HG03354 (cell line): ENCODE results near the gene PRR33.
"Not testable (repeated sequence)": the region's sequence is repeated elsewhere in the genome, so short reads cannot be mapped to it uniquely, and the experiment has no call there.

Source experiments
- ATAC-seq: cut with Tn5 transposase; IDR thresholded peaks from one replicate; pipeline ENCODE4 v1.9.1; 2021; ENCODE audit warnings: mild to moderate bottlenecking; ENCODE audit not compliant: unreplicated experiment, poor library complexity, severe bottlenecking

PRR33 gene

DNA sequence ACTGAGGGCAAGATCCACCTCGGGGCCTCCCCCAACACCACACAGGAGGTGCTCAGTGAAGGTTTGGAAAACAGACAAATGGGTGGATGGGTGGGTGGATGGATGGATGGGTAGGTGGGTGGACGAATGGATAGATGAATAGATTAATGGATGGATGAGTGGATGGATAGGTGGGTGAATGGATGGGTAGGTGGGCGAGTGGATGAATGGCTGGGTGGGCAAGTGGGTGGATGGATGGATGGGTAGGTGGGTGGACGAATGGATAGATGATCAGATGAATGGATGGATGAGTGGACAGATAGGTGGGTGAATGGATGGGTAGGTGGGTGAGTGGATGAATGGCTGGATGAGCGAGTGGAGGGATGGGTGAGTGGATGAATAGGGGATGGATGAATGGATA lies 863 bp upstream of the PRR33 start:
- ATAC-seq, result no peak

DNA sequence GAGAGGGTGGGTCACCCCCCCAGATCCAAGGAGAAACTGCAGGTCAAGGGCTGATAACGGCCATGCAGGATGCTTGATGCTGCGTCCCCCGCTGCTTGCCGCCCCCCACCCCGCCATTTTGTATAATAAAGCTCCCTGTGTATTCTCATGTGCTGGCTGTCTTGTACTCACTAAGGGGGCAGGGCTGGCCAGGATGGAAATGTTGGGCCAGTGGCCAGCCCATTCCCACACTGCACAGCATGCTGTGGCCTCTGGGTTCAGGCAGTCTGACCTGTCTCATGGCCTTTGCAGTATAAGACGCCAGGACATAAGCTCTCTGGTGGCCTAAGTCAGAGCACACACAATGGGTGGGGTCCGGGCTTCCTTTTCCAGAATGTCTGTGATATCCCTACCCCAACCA lies 421 bp upstream of the PRR33 start:
- ATAC-seq, result no peak

DNA sequence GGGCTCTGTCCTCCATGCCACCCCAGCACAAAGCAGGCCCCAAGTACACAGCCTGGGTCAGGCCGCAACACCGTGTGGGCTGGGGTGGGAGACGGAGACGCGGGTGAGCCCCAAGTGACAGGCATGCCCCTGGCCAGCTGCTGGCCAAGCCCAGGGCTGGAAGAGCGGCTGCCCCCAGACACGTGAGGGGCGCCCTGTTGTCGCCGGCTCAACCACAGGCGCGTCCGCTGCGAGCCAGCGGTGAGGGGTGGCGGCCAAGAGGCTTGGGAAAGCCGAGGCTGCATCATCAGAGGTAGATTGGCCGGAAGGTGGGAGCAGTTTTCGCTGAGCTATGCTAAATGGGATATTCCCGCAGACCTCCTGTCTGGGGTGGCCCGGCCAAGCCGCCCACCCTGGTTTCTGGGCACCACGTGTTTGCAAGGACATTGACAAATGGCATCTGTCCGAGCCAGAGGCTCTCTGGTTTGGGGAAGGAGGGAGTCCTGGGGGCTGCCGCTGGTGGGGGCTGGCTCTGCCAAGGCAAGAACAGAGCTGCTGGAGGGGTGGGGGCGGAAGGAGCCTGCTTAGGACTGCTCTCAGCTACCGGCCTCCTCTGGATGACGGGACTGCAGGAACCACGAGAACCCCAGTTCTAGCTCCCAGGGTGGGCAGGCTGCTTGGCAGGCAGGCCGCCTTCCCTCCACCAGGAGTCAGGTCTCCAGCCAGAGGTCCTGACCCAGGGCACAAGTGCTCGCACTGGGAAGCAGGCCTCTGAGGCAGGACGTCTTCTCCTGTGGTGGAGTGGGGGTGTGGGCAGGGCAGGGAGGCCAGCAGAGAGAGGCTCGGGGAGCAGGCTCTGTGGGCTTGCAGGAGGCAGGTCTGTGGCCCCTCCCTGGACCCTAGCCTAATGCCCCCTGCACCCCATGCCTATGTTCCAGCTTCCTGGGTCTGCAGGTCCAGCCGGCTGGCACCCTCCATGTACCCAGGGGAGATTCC lies 552 bp downstream of the PRR33 start:
- ATAC-seq, result no peak

DNA sequence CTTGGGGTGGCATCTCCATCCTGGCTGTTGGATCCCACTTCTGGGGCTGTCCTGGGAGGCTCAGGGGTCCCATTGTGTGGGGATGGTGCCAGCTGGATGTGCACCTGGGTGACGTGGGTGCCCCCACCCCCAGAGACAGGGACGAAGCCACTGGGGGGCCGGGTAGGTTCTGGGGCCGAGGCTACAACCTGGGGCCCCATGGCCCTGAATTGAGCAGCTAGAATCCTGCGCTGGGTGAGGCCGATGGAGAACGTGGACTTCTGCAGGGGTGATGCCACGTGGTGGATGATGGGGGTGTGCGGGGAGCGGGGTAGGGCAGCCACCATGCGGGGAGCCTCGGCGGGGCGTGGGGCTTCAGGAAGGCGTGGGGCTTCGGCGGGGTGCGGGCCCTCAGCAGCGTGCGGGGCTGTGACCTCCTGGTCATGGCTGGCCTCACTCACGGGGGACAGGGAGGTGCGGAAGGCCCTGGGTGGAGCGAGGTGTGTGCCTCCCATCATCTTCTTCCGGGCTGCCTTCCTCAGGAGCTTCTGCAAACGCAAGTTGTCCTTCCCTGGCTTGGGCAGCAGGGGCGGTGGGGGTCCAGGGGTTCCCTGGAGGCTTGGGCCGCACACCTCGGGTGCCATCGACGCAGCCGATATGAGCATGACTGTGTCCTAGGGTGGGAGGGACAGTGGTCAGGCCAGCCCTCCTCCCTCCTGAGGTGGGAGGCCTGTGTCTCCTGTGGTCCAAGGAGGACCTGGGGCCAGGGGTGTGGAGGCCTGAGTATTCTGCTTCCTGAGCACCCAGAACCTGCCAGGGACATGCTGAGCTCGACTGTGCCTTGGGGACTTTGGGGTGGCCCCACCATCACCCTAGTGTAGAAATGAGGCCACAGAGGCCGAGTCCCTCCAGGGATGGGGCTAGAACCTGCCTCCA lies 1.5 kb downstream of the PRR33 start:
- no peak for ATAC-seq

DNA sequence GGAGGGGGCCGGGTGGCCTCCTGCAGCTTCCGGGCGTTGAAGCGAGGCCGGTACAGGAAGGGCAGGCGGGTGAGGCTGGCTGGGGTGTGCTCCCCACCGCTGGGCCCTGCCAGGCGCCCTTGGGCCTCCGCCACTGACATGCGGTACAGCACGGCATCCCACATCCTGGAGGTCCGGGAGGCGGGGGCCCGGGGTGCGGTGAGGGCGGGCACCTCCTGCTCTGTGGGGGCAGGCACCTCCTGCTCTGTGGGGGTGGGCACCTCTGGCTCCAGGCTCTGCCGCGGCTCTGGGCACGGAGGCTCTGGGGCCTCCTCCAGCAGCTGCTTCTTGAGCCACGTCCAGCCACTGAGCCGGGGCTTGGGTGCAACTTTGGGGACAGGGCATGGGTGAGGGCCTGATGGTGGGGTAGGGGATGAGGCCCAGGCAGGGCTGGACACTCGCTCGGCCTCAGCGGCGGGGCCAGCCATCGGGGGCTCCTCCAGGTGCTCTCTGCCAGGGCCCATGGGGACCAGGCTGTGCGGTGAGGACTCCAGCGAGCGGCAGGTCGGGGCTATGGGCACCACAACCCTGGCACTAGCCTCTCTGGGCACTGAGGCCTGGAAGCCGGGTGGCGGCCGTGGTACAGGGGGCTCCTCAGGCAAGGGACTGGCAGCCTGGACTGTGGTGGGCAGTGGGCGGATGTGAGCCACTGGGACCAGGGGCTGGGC lies 2.3 kb downstream of the PRR33 start:
- no peak for ATAC-seq

DNA sequence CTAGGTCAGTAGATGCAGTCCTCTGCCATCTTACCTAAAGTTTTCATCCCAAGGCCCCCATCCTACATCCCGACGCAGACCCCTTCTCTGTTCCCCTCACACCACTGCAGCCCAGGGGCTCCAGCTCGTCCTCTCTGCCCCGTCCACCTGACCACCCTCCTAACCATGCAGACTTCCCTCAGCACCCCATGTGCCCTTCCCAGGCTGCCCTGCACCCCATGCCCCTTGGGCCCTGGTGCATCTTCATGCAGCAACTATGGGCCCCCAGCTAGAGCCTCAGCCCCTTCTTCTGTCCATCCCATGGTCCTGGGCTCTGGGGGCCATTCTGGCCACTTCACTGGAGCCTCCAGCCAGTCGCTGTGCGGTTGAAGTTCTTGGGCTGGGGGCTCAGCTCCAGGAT lies 2.9 kb downstream of the PRR33 start:
- ATAC-seq, result no peak

DNA sequence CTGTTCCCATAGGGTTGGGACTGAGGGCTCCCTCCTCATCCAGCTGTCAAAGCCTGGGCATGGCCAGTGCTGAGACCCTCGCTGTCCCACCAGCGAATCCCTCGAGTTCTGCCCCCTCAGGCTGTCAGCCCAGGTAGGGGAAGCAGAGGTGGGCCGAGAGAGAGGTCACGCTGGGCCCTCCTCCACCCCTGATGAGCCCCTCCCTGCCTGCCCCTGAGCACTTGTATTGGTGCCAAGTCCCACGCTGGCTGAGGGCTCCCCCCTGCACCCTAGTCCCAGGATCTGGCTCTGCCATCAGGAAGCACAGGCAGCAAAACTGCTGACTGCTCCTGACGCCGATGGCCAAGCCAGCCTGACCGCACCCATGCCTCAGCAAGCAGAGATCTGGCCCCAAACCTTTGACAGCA lies 3.3 kb downstream of the PRR33 start:
- no peak for ATAC-seq

DNA sequence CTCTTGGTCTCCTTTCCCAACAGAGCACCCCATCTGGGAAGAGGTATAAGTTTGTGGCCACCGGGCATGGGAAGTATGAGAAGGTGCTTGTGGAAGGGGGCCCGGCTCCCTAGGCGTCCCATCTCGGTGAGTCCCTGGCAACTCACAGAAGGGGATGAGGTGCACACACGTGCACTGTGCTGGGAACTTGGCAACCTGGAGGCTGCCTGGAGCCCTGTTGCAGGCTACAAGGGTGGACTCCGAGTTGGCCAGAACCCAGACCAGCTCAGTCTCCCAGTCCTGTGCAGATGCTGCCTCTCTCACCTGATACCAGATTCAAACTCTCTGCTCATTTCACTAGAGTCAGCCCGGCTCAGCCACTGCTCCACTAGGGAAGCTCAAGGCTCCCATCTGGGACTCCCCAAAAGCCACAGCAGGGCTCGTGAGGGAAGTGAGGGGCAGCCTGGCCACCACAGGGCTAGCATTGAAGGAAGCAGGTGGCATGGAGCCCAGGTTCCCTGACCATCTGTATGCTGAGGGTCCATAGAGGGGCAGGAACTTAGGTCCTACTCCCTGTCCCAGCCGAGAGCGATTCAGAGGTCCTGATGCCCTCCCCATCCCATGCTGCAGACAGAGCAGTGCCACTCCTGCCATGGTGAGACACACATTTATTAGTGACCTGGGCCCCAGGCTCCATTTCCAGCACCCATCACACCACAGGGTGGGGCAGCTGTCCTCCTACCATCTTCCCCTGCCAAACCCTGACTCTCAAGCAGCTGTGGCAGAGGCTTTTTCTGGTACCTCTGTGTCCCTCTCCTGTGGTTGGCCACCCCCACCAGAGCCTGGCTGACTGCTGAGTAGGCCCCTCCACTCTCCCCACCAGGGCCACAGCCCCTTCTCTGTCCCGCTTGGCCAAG lies 4.0 kb downstream of the PRR33 start:
- no peak for ATAC-seq

DNA sequence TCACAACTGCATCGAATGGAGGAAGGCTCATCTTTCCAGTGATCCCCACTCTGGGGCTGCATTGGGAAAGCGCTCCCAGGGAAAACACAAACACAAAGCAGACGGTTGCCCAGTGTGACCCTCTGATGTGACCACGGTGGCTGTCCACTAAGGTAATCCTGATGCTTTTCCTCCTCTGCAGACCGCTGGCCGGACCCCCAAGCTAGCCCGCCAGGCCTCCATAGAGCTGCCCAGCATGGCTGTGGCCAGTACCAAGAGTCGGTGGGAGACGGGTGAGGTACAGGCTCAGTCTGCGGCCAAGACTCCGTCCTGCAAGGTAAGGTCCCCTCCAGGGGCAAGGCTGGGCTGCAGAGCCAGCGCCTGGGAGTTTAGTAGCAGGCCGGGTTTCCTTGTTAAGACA lies 5.1 kb downstream of the PRR33 start:
- ATAC-seq, result not testable (repeated sequence)

DNA sequence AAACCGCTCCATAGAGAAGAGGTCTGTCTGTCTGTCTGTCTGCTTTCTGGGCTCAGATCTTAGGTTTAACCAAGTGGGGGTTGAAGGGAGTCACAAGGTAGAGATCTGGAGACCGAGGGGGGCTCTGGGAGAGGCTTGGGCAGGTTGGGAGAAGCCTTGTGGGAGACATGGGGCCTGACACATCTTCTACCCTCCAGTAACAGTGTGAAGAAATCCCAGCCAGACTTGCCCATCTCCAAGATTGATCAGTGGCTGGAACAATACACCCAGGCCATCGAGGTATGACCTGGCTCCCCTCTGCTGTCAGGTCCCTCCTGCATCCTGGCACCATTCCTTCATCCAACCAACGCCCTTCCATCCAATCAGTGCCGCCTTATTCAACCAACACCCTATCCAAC lies 7.4 kb downstream of the PRR33 start:
- ATAC-seq, result no peak

DNA sequence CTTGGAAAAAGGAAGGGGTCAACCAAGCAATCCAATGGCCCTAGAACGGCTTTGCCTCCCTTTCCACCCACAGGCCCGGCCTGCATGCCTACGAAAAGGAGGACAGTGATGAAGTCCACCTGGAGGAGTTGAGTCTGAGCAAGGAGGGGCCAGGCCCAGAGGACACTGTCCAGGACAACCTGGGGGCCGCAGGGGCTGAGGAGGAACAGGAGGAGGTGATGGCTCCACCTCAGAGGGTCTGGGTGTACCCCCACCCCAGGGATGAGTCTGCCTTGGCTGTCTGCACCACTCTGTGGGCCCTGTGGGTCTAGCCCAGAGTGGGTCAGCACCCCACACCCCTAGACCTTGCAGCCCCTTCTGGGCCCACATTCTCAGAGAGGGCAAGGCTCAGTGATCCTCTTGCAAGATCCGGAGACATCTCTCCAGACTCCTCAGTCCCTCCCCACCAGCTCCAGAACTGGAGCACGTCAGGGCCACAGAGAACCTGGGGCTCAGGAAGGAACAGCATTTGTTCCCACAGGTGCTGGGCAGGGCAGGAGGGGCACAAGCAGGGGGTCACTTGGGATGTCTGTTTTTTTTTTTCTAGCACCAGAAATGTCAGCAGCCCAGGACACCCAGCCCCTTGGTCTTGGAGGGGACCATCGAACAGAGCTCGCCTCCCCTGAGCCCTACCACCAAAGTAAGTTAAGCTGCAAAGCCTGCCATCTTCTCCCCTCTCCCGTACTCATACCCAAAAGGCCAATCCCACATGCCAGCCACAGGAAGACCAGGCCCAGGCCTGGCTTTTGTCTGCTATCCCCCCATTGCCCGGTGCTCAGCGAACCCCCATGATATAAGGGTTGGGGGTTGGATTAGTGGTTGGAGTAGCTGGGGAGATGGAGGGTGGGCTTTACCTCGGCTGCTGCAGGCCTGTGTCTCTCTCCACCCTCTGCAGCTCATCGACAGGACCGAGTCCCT lies 8.1 kb downstream of the PRR33 start:
- ATAC-seq, result no peak

DNA sequence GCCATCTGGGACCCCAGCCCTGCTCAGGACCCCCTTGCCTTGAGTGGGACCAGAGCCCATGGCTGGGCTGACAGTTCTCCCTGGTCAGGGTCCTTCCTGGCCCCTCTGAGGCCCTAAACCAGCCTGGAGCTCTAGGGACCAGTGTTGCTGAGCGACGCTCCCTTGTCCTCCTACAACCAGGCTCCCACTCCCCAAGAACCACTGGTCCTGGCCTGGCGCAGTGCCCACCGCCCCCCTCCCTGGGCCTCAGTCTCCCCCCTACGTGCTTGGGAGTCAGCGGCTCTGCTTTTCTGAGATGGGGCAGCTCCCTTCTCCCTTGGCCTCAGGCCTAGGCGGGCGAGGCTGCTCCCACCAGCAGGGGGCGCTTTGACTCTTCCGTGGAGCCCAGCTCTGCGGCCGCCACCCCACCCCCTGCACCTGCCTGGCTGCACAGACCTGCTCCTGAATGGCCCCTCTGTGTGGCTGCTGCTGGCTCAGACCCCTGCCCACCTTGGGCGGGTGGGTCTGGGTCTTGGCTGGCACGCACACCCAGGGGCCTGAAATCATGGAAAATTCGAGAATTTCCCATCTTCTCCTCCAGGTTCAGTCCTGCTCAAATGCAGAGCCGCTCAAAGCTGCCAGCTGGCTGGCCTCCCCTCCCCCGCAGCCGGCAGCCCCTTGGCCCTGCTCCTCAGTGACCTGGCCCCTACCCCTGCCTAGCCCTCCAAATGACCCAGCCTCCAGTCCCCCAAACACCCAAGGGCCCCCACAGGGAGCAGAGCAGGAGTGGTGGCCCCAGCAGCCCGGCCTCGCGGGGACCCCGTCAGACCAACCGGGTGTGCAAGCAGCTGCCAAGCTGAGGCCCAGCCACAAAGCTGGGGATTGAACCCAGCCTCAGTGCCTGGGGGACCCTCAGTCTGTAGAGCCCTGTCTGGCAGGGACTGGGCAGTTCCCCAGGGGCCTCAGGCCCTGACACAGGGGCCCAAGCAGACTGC lies 9.1 kb downstream of the PRR33 start:
- no peak for ATAC-seq

DNA sequence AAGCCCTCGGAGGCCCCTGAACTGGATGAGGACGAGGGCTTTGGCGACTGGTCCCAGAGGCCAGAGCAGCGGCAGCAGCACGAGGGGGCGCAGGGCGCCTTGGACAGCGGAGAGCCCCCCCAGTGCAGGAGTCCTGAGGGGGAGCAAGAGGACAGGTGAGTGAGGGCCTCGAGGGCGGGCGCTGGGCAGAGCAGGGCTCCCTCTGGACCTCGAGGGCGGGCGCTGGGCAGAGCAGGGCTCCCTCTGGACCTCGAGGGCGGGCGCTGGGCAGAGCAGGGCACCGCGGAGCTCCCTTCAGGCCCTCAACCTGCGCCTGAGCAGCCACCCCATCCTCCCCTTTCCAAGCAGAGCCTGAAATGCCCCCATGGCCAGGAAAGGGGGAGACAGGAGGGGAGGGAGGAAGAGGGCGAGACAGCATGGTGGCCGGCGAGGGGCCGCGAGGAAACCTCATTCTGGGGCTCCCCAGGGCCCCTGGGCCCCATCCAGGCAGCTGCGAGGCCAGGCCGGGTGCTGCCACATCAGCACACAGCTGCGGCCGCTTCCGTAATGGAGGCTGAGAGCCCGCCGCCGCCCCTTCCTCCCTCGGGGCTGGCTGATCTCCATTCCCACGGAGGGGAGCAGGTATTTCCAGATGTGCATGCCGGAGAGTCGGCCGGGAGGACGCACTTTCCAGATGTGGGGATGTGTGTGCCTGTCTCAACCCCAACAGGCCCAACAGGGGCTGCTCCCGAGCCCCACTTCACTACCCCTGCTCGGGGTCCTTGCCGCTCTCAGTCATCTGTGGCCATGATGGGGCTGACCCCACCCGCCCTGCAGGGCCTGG lies 10.0 kb downstream of the PRR33 start:
- no peak for ATAC-seq

DNA sequence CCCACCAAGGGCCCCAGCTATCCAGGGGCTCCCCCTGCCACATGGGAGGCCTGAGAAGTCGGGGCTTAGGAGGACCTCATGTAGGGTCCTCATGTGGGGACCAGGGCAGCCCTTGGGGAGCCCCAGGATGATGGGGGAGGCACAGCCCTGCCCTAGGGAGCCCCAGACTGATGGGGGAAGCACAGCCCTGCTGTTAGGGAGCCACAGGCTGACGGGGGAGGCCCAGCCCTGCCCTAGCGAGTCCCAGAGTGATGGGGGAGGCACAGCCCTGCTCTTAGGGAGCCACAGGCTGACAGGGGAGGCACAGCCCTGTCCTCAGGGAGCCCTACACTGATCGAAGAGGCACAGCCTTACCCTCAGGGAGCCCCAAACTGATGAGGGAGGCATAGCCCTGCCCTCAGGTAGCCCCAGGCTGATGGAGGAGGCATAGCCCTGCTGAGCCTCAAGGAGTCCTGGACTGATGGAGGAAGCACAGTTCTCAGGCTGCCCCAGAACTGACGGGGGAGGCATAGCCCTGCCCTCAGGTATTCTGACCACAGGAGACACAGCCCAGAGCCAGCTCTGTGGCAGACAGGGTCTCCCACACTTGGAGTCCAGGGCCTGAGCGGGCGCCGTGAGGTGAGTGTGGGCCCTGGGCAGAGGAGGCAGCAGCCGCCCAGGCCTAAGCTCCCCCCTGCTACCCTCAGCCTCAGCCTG lies 10.8 kb downstream of the PRR33 start:
- no peak for ATAC-seq

DNA sequence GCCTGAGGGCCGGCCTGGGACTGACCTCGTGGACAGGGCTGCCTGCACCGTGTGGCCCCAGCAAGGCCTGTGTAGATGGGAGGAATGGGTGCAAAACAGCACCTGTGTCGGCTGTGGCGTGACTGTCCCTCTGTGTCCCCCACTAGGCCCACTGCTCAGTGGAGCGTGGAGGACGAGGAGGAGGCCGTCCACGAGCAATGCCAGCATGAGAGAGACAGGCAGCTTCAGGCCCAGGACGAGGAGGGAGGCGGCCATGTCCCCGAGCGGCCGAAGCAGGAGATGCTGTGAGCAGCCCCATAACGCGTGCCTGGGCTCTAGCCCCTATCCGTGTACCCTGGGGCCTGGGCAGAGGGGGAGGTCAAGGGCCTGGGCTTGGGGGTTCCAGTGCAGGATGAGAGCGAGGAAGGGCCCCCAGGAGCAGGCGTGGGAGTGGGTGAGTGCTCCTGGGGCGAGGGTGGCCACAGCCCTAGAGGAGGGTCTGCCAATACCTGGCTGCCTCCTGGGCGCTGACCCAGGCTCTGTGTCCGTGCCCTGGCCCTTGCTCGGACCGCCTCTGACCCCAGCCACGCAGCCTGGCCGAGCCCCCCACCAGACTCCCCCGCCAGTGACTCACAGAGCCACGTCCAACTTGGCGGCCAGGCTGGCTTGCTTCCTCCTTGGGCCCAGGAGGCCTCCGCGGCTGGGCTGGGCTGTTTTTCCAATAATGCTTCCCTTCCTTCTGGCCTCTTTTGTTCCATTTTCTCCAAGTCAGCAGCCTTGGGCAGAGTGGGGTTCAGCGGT lies 11.6 kb downstream of the PRR33 start:
- no peak for ATAC-seq
